Bone marrow (tissue), 2 donors: Measurements from ENCODE around the gene PPP4R3A.
"Not testable (repeated sequence)": the region's sequence is repeated elsewhere in the genome, so short reads cannot be mapped to it uniquely, and the experiment has no call there.

Experiments
- DNase-seq, 2 donors: peaks; one replicate each; lab custom pipeline; 2025; lab: John Stamatoyannopoulos, UW

PPP4R3A gene

DNA sequence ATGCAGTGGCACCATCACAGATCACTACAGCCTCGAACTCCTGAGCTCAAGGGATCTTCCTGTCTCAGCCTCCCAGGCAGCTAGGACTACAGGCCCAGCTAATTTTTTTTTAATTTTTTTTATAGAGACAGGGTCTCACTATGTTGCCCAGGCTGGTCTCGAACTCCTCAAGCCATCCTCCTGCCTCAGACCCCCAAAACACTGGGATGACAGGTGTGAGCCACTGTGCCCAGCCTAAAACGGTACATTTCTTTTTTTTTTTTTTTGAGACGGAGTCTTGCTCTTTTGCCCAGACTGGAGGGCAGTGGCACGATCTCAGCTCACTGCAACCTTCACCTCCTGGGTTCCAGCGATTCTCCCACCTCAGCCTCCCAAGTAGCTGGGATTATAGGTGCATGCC is 100.9 kb downstream of the PPP4R3A start:
- DNase-seq = not testable (repeated sequence)
